ACC112 (cell line): Measurements from ENCODE around the gene STK17B.

Source experiments
- H2AFZ ChIP-seq: fragments of 200-600 bp; sonication (generic); one replicate; pipeline ENCODE4 v1.6.0; 2017; ENCODE audit warnings: antibody characterized with exemption, low read length; ENCODE audit not compliant: unreplicated experiment
- H3K27ac ChIP-seq: fragments of 200-600 bp; sonication (generic); 2 replicates; pipeline ENCODE4 v1.5.1; 2014; ENCODE audit warnings: low read depth, mild to moderate bottlenecking, antibody characterized with exemption, low read length, moderate library complexity
- H3K27me3 ChIP-seq: fragments of 200-600 bp; sonication (generic); 2 replicates; pipeline ENCODE4 v1.6.1; 2014; ENCODE audit warnings: mild to moderate bottlenecking, antibody characterized with exemption, low read length, moderate library complexity, mixed read lengths; ENCODE audit not compliant: insufficient read depth
- H3K36me3 ChIP-seq: fragments of 200-600 bp; sonication (generic); 2 replicates; pipeline ENCODE4 v1.6.1; 2016; ENCODE audit warnings: mild to moderate bottlenecking, antibody characterized with exemption, low read length, moderate library complexity, mixed read lengths; ENCODE audit not compliant: insufficient read depth
- H3K4me1 ChIP-seq: fragments of 200-600 bp; sonication (generic); one replicate; pipeline ENCODE4 v1.6.1; 2016; ENCODE audit warnings: low read length, mixed read lengths; ENCODE audit not compliant: insufficient read depth, unreplicated experiment, control insufficient read depth
- H3K4me3 ChIP-seq: fragments of 200-600 bp; sonication (generic); 2 replicates; pipeline ENCODE4 v1.5.1; 2014; ENCODE audit warnings: mild to moderate bottlenecking, low read depth, low read length
- H3K79me2 ChIP-seq: fragments of 200-600 bp; sonication (generic); one replicate; pipeline ENCODE4 v1.6.0; 2016; ENCODE audit warnings: low read length; ENCODE audit not compliant: control insufficient read depth, unreplicated experiment, insufficient read depth

STK17B gene

GRCh38 chr2:196136151-196136550 is 35.2 kb downstream of the STK17B start:
- Histone ChIP-seq H3K4me1 (no peaks in the 10 kb centered on the region), H3K4me3 (no peak overlapping the region), H2AFZ (no peak overlapping the region), H3K36me3 (peaks cover 71% of the 10 kb centered on the region), H3K27me3 (no peaks in the 10 kb centered on the region), H3K27ac (no peak overlapping the region), H3K79me2 (no peaks in the 10 kb centered on the region)

DNA sequence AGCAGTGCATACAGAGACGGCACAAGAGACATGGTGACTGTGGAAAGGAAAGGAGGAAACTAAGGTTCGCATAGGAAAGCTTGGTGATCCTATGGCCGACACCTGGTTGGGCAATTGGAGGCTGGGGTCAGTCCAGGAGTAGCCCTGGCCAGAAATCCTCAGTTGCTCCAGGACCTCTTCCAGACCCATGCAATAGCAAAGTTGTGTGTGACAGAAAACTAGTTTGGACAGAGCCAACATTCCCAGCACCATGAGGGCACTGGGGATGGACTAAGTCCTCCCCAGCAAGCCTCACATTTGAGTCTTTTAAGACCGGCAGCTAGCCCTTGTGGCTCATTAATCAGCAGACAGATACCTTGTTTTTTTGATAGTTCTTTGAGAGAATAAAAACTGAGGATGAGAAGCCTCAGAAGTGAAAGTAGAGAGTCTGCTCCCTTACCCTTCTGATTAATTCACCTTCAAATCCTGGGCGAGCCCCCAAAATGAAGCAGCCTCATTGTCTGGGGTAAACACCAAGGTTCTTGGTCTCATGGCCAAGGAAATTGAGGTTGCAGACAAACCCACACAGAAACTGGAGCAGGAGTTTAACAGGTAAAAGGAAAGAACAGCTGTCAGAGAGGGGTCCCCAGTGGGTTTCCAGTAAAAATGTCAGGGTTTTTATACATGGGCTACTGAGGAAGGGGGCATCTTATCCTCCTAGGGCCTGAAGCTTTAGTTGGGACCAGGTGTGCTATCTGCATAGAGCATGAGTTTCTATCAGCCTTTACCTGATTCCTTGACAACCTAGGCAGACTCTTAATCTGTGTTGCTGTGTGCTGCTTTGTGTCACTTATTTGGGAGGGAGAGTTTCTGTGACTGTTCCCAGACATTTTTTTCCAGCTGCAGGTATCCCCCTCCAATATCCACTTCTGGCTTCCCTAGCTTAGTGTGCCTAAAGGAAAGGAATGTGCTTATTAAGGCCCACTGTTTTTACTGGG is 39.1 kb downstream of the STK17B start:
- H3K27ac ChIP-seq: no peak overlapping the region
- no peaks in the 10 kb centered on the region for H3K4me1 ChIP-seq
- H3K4me3 ChIP-seq: no peak overlapping the region
- H3K36me3 ChIP-seq: peaks cover 49% of the 10 kb centered on the region
- no peaks in the 10 kb centered on the region for H3K27me3 ChIP-seq
- no peak overlapping the region for H2AFZ ChIP-seq
- no peaks in the 10 kb centered on the region for H3K79me2 ChIP-seq

DNA sequence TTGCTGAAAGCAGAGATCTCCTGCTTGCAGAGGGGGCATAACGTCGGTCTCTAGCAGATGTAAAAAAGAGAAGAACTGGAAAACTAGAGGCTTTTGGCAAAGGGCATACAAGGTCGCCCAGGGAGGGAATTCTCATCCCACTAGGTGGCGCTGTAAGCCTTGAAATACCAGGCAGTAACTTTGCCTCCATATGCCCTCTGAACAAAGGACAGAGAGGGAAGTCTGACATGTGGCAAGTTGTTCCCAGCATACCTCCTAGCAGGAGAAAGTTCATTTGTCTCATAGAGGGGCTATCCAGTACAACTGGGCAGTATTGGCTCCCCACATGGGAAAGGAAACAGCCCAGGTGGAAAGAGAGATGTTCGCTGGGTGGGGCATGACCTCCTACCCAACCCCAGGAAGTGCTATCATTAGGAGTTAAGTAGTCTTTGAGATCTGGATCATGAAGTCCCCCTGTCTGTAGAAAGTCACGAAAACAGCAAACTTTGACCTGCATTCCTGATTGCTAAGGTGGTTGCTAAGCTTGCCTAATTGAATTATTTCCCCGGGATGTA is 39.9 kb downstream of the STK17B start:
- no peak overlapping the region for H2AFZ ChIP-seq
- H3K27ac ChIP-seq: no peak overlapping the region
- H3K4me3 ChIP-seq: no peak overlapping the region
- H3K79me2 ChIP-seq: no peaks in the 10 kb centered on the region
- peaks cover 41% of the 10 kb centered on the region for H3K36me3 ChIP-seq
- no peaks in the 10 kb centered on the region for H3K4me1 ChIP-seq
- no peaks in the 10 kb centered on the region for H3K27me3 ChIP-seq

DNA sequence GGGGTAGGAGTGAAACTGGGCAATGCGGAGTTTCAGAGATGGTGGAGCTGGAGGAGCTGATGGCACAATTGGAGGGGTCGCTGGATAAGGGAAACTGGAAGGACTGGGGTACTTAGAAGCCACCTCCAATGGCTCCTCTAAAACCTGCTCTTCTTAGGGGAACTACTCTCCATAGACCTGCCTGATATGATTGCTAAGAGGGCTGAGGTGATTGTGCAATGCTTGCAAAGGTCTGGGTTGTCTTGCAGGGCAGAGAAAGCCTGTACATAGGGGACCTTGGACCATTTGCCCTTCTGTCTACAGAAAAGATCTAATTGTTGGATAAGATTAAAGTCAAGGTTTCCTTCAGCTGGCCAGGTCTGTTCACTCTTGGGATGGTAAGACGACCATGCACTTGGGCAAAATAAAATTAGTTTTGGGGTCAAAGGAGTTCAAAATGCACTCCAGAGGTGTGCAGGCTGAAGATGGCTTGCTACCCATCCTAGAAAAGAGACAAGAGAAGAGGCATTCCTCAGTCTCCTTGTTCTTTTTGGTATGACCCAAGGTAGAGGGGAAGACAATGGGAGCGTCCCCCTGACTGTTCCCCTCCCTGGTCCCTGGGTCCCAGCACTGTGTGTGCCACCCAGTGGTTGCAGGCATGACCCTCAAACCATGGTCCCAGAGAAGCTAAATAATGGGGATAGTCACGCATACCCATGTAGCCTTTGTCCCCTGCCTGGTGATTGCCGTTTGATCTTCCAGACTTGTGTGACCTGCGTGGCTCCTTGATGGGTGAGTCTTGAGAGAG is 41.1 kb downstream of the STK17B start:
- Histone ChIP-seq H3K27ac (no peak overlapping the region), H3K4me3 (no peak overlapping the region), H3K79me2 (no peaks in the 10 kb centered on the region)

GRCh38 chr2:196128749-196129148 is 42.6 kb downstream of the STK17B start:
- H3K4me1 ChIP-seq: peaks cover 5% of the 10 kb centered on the region
- no peak overlapping the region for H3K4me3 ChIP-seq
- H3K27ac ChIP-seq: no peak overlapping the region
- H3K27me3 ChIP-seq: no peaks in the 10 kb centered on the region
- peaks cover 17% of the 10 kb centered on the region for H3K36me3 ChIP-seq
- H3K79me2 ChIP-seq: no peaks in the 10 kb centered on the region
- H2AFZ ChIP-seq: no peak overlapping the region

More for the DNA sequence above, 41.1 kb downstream of the STK17B start:
- no peaks in the 10 kb centered on the region for H3K27me3 ChIP-seq
- no peak overlapping the region for H2AFZ ChIP-seq
- H3K4me1 ChIP-seq: no peaks in the 10 kb centered on the region
- peaks cover 32% of the 10 kb centered on the region for H3K36me3 ChIP-seq

DNA sequence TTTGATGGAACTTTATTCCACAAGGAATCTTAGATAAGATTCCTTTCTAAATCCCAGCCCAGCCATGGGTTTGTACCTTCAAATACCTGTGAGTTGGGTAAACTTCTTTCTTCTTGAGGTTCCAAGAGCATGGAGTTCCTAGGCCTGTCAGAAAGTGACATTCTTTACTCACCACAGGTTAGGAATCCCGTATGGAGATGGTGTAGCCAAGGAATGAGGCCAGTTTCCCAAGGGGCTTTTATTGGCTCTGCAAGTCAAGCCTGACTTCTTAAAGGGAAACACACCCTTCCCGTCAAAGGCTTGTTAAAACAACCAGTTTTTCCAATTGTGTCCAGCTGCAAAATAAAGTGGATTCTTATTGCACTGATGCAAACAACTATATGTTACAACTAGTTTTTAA is 45.8 kb downstream of the STK17B start:
- Histone ChIP-seq H3K4me1 (peaks cover 8% of the 10 kb centered on the region), H3K27ac (no peak overlapping the region), H3K36me3 (no peaks in the 10 kb centered on the region), H3K27me3 (no peaks in the 10 kb centered on the region), H3K79me2 (no peaks in the 10 kb centered on the region), H2AFZ (no peak overlapping the region), H3K4me3 (no peak overlapping the region)

DNA sequence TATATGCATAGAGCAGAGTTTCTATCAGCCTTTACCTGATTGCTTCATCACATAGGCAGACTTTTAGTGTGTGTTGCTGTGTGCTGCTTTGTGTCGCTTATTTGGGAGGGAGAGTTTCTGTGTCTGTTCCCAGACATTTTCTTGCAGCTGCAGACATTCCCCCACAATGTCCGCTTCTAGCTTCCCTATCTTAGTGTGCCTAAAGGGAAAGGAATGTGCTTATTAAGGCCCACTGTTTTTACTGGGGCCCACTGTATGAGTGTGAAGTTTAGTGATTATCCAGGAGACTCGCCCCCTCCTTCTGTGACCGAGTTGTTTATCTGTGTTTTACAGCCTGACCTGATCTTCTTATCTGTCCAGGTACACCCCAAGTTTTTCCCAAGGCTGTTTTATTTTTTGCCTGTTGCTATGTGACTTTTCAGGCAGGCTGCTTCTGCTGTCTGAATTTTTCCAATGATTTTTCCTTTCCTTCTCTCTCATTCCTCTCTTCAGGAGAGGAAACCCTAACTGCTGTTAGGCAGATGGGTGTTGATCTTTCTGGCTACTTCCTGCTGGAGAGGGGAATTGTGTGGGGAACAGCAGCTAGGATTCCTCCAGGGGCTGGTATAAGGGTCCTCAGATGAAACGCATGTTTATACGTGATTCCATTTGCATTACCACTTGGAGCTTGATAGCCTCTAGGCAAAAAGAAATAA is 47.6 kb downstream of the STK17B start:
- Histone ChIP-seq H3K27ac (peak overlapping the region; percentile 30; the same call in 1 of the 2 replicates), H3K4me3 (no peak overlapping the region), H3K27me3 (no peaks in the 10 kb centered on the region), H2AFZ (peak overlapping the region; percentile 14), H3K4me1 (peaks cover 8% of the 10 kb centered on the region), H3K36me3 (no peaks in the 10 kb centered on the region), H3K79me2 (no peaks in the 10 kb centered on the region)

- Histone ChIP-seq H2AFZ (no peak overlapping the region), H3K4me3 (no peak overlapping the region), H3K79me2 (no peaks in the 10 kb centered on the region), H3K27ac (no peak overlapping the region), H3K4me1 (peaks cover 8% of the 10 kb centered on the region), H3K27me3 (no peaks in the 10 kb centered on the region), H3K36me3 (no peaks in the 10 kb centered on the region)
Observed at GRCh38 chr2:196119926-196120325, 51.5 kb downstream of the STK17B start.

GRCh38 chr2:196117214-196117705 is 54.1 kb downstream of the STK17B start:
- Histone ChIP-seq H2AFZ (no peak overlapping the region), H3K79me2 (no peaks in the 10 kb centered on the region), H3K4me1 (peaks cover 13% of the 10 kb centered on the region), H3K27ac (no peak overlapping the region), H3K27me3 (no peaks in the 10 kb centered on the region), H3K36me3 (no peaks in the 10 kb centered on the region), H3K4me3 (no peak overlapping the region)
